ENCODE measurements around the gene RASSF4. TPM values are rescaled to one million over a fixed set of nuclear protein-coding genes. Genes with fewer than 3 reads are reported as not detected.

Gene RASSF4
- total RNA-seq, 1 experiment from 2014 or later, result 7.6 TPM

- DNase-seq (ENCODE audit: low spot score), result no peak
Measured at GRCh38 chr10:44988957-44989585, 29.5 kb downstream of the RASSF4 start.

GRCh38 chr10:44989597-44990301 lies 30.1 kb downstream of the RASSF4 start:
- no peak for DNase-seq (ENCODE audit: low spot score)

DNA sequence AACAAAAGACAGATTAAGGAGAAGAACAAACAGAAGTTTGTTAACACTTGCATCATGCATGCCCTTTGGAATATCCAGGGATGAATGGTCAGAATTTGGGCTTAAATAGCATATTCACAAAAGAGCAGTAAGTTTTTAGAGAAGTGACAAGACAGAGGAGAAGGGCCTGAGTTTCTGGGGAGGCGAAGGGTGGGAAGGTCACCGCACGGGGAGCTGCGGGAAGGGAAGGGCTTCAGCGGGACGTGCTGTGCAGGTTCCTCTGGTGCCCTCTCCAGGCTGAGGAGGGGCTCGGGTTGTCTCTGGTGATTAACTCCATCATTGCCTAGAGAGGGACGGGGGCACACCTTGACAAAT lies 30.7 kb downstream of the RASSF4 start:
- no peak for DNase-seq (ENCODE audit: low spot score)

GRCh38 chr10:44990965-44991364 lies 31.4 kb downstream of the RASSF4 start:
- DNase-seq (ENCODE audit: low spot score), result no peak

DNA sequence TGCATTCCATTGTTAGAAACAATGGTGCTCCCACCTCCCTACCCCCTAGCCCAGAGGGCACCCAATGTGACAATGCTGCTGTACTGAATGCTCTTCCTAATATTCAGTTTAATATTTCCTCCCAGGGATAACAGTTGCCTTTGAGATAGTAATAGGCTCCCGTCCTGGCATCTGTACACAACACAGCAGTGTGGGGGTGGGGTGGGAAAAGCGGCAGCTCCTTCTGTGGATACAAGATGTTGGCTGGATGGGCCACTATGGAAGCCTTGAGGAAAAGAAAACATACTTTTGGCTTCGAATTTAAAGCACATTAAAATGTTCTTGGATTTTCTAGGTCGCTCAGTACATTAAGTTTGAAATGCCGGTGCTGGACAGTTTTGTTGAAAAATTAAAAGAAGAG lies 32.0 kb downstream of the RASSF4 start:
- no peak for DNase-seq (ENCODE audit: low spot score)

- DNase-seq (ENCODE audit: low spot score), result no peak
Measured at GRCh38 chr10:44992070-44992731, 32.6 kb downstream of the RASSF4 start.

DNA sequence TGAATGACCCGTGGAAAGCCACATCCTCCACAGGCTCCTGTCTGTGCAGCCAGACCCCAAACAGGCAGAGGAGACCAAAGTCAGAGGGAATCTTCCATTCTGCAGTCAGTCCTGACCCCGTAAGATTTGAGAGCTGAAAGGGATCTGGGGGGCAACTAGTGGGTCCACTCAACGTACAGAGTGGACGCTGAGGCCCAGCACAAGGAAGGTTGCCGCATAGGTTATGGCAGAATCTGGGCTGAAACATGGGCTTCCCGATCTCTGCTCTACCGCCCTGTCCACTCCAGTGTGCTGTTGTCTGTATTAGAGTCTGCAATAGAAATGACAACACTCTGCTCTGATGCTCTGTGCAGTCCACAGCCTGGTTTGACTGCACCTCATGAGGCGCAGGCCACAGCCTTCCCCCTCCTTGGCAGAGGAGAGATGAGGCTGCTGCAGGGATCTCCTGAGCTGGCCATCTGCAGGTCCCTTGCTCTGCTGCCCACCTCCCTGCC lies 33.2 kb downstream of the RASSF4 start:
- DNase-seq (ENCODE audit: low spot score), result no peak

- no peak for DNase-seq (ENCODE audit: low spot score)
Measured at GRCh38 chr10:44993226-44993921, 33.8 kb downstream of the RASSF4 start.

DNA sequence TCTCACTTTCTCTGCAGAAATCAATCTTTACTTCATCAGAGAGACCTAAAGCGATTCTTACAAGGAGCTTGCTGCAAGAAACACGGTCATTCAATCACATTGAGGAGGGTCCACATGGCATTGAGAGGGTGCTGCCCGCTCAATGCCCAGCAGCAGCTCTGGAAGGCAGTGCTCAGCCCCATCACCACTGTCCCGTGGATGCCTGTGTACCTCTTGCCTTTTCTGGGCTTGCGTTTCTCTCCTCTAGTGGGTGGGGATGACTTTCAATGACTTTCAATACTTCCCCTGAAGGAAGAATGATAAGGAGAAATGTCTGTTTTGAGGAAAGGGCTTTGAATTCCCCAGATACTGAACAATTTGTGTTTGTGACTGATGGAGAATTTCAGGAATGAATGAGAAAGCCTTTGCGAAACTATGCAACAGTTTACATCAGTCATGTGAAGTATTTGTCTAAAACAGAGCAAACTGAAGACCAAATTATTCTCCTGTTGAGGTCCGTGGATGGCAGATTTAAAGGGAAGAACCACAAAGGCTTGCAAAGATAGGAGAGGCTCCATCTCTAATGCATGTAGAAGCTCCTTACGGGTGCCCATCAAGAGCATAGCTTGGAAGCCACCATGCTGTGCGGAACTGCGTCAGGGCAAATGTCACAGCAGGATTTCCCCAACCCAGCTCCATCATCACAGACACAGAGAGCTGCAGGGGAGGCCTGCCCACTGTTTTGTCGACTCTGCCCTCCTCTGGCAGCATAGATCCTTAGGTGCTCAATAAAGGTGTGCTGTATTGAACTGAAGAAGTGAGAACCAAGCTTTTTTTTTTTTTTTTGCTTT lies 34.5 kb downstream of the RASSF4 start:
- no peak for DNase-seq (ENCODE audit: low spot score)

- no peak for DNase-seq (ENCODE audit: low spot score)
Measured at GRCh38 chr10:44994752-44995530, 35.3 kb downstream of the RASSF4 start.

GRCh38 chr10:44995581-44995913 lies 35.9 kb downstream of the RASSF4 start:
- DNase-seq (ENCODE audit: low spot score), result no peak

DNA sequence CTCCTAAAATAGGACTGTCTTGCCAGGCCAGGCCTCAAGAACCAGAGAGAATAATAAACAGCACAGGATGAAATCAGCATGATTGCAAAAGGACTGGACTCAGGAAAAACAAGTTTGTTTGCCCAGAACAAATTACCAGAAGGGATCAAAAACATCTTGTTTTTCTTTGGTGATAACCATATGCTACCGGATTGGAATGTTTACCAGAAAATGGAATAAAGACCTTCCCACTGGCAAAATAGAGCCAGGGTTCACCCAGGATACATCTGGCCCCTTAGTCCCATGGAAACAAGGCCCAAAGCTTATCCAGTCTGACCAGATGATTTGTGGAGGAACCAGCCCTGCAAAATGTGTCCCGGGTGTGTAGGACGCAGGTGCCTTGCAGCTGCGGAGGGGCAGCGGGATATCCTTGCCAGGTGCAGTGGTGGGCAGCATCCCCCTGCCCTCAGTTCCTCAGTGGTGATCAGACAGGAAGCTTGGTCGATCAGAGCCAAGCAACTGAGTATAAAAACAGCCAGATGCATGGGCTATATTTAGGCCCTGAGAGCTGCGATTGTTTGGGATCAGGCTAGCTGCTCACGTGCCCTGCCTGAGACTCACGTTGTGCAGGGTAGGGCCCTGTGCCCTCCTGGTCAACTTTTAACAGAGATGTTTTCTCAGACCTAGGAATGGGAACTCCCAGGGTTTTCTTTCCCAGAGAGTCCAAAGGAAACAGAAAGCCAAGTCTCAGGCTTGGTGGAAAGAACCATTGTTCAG lies 36.5 kb downstream of the RASSF4 start:
- peak; percentile 39 for DNase-seq (ENCODE audit: low spot score)

GRCh38 chr10:44997105-44997748 lies 37.6 kb downstream of the RASSF4 start:
- DNase-seq (ENCODE audit: low spot score), result no peak

- no peak for DNase-seq (ENCODE audit: low spot score)
Measured at GRCh38 chr10:44998146-44998631, 38.6 kb downstream of the RASSF4 start.

GRCh38 chr10:45000138-45000751 lies 40.6 kb downstream of the RASSF4 start:
- DNase-seq (ENCODE audit: low spot score), result no peak

DNA sequence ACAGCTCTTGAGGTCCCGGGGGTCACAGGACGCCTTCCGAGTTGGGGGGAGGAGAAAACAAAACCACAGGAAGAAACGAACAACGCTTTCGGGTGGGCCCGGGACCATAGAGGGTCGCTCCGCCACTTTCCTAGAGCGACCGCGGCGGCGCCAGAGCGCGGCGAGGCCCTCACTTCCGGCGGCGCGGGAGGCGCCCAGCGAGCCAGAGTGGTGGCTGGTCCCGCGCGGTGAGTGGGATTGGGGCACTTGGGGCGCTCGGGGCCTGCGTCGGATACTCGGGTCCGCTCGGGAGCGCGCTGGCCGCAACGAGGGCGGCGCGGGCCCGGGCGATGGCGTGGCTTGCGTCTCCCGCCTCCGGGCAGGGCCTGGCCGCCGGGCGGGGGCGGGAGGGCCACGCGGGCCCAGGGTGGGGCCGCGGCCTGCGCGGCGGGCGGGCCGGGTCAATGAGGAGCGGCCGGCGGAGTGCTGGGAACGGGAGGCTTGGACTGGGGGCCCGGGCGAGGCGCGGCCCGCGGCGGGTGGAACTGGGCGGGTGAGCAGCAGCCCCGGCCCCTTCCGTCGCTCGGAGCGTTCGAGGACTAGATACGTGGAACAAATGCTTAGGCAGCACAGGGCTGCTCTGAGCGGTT lies 41.3 kb downstream of the RASSF4 start, which contains the start of gene ZNF22:
ZNF22 (plus strand) TSS at position 172 of the 629 bp plus-strand sequence. CDS start 2,446 bp downstream, outside the sequence.
- no peak for DNase-seq (ENCODE audit: low spot score)

GRCh38 chr10:45001381-45002148 lies 42.0 kb downstream of the RASSF4 start:
- DNase-seq (ENCODE audit: low spot score), result peak; percentile 66

All from H4 (cell line).